Skeletal muscle satellite cell (primary cell): ENCODE data around the gene ZBTB7A.

ENCODE experiments used
- H3K27me3 ChIP-seq: 2 replicates; pipeline ENCODE4 v1.7.0; 2013; ENCODE audit warnings: low read length; ENCODE audit not compliant: control insufficient read depth, insufficient read depth
- H3K36me3 ChIP-seq: 2 replicates; pipeline ENCODE4 v1.7.0; 2013; ENCODE audit warnings: mild to moderate bottlenecking, control low read depth, low read length; ENCODE audit not compliant: insufficient read depth
- H3K4me1 ChIP-seq: 2 replicates; pipeline ENCODE4 v1.7.0; 2013; ENCODE audit warnings: low read length; ENCODE audit not compliant: control insufficient read depth, insufficient read depth
- H3K4me2 ChIP-seq: 2 replicates; pipeline ENCODE4 v1.7.0; 2013; ENCODE audit warnings: mild to moderate bottlenecking, low read length
- H3K4me3 ChIP-seq: 2 replicates; pipeline ENCODE4 v1.7.0; 2013; ENCODE audit warnings: low read length
- H3K9ac ChIP-seq: 2 replicates; pipeline ENCODE4 v1.7.0; 2013; ENCODE audit warnings: mild to moderate bottlenecking, low read depth, low read length, moderate library complexity
- H3K9me3 ChIP-seq: replicated peaks from 2 replicates; pipeline ENCODE4 v1.7.0; 2013; ENCODE audit warnings: mild to moderate bottlenecking, control low read depth, low read length

Gene ZBTB7A

DNA sequence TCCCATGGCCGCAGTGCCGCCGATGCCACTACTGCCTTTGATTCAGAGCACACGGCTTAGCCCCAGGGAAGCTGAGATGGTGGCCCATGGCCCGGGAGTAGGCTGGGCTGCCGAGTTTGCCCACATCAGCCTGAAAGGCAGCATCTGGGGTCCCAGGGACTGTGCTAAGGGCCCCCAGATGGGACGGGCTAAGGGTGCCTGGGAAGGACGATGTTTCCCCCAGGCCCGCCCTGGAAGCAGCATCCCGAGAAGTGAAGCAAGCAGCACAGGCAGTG lies 34.7 kb upstream of the ZBTB7A start:
- no peaks in the 10 kb centered on the region for H3K9me3 ChIP-seq
- H3K9ac ChIP-seq, result no peak overlapping the region
- H3K36me3 ChIP-seq, result peaks cover 72% of the 10 kb centered on the region
- peaks cover 47% of the 10 kb centered on the region for H3K4me1 ChIP-seq
- no peak overlapping the region for H3K4me3 ChIP-seq
- no peaks in the 10 kb centered on the region for H3K27me3 ChIP-seq
- no peak overlapping the region for H3K4me2 ChIP-seq

DNA sequence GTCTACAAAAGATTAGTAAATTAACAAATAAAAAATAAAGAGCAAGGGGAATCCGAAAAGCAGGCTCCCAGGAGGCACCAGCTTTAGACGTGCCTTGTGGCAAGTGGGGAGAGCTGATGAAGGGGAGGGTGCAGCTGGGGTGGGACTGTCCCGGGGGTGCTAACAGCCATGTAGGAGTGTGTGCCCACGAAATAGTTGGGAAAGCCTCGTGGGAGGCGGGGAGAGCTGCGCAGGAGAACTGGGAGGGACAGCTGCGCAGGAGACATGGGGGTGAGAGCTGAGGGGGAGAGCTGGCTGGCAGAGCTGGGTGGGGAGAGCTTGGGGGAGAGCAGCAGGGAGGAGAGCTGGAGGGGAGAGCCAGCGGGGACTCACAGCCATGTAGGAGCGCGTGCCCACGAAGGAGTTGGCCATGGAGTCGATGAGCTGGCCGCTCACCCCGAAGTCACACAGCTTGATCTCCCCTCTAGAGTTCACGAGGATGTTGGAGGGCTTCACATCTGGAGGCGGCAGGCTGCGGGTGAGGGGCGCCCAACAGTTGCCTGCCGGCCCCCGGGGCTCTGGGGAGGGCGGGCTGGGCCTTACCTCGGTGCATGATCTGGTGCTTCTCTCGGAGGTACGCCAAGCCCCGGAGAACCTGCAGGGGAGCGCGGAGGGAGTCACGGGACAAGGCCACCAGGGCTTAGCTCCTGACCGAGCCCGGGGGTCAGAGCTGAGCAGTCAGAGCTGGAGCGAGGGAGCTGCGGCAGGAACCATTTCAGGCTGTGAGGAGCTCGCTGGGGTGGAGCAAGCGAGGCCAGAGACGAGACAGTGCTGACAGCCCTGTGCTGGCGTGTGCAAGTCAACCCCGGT lies 34.2 kb upstream of the ZBTB7A start:
- H3K4me2 ChIP-seq, result no peak overlapping the region
- H3K36me3 ChIP-seq, result peaks cover 72% of the 10 kb centered on the region
- no peak overlapping the region for H3K4me3 ChIP-seq
- H3K9me3 ChIP-seq, result no peaks in the 10 kb centered on the region
- no peak overlapping the region for H3K9ac ChIP-seq
- peaks cover 47% of the 10 kb centered on the region for H3K4me1 ChIP-seq
- H3K27me3 ChIP-seq, result no peaks in the 10 kb centered on the region

- no peak overlapping the region for H3K4me2 ChIP-seq
- H3K4me1 ChIP-seq, result peaks cover 30% of the 10 kb centered on the region
- no peak overlapping the region for H3K4me3 ChIP-seq
- H3K36me3 ChIP-seq, result peaks cover 65% of the 10 kb centered on the region
- no peaks in the 10 kb centered on the region for H3K27me3 ChIP-seq
- no peak overlapping the region for H3K9ac ChIP-seq
- H3K9me3 ChIP-seq, result no peaks in the 10 kb centered on the region
Measured at GRCh38 chr19:4099041-4099764, 32.5 kb upstream of the ZBTB7A start.

- H3K9ac ChIP-seq, result no peak overlapping the region
- H3K36me3 ChIP-seq, result peaks cover 65% of the 10 kb centered on the region
- H3K4me3 ChIP-seq, result no peak overlapping the region
- H3K9me3 ChIP-seq, result no peaks in the 10 kb centered on the region
- no peaks in the 10 kb centered on the region for H3K27me3 ChIP-seq
- no peak overlapping the region for H3K4me2 ChIP-seq
- H3K4me1 ChIP-seq, result peaks cover 28% of the 10 kb centered on the region
Measured at GRCh38 chr19:4098493-4098892, 31.8 kb upstream of the ZBTB7A start.

- Histone ChIP-seq H3K9me3 (no peaks in the 10 kb centered on the region), H3K4me1 (peaks cover 22% of the 10 kb centered on the region), H3K4me3 (no peak overlapping the region), H3K27me3 (no peaks in the 10 kb centered on the region), H3K4me2 (peak overlapping the region; percentile 15), H3K36me3 (peaks cover 57% of the 10 kb centered on the region), H3K9ac (no peak overlapping the region)
Measured at GRCh38 chr19:4097501-4097900, 30.8 kb upstream of the ZBTB7A start.

DNA sequence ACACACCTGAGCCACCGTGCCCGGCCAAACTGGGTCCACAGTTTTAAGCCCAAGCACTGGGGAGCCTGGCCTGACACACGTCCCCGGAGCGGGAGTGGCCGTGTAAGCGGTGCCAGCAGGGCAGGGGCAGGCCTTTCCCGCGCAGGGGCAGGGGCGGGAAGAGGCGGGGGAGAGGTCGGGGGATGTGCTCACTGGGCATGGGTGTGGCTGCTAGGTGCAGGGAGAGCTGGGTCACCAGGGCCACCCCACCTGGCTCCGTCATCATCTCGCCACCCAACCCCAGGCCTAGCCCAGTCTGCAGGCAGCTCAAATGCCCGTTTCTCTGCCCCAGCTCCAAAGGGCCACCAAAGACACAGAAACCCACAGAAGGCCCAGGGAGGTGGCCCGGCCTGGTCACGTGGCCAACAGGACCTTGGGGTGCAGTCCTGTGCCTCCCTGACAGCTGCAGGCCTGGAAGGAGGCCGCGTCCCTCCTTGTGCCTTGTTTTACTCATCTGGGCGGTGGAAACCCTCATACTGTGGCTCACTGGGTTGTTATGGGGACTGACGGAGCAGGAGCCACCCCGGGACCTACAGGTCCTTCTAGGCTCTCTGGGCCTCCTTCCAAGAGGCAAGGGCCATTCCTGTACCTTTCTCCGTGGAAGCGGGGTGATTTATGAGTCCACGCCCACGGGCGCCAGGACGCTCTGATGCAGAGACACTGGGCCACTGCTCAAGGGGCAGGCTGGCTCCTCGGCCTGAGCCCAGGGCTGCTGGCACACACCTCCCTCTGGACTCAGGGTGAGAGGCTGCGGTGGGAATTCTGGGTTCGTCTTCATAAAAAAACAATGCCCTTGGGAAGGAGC lies 29.6 kb upstream of the ZBTB7A start:
- no peak overlapping the region for H3K9ac ChIP-seq
- no peaks in the 10 kb centered on the region for H3K27me3 ChIP-seq
- H3K36me3 ChIP-seq, result peaks cover 50% of the 10 kb centered on the region
- H3K4me1 ChIP-seq, result peaks cover 22% of the 10 kb centered on the region
- no peaks in the 10 kb centered on the region for H3K9me3 ChIP-seq
- H3K4me3 ChIP-seq, result no peak overlapping the region
- H3K4me2 ChIP-seq, result no peak overlapping the region

DNA sequence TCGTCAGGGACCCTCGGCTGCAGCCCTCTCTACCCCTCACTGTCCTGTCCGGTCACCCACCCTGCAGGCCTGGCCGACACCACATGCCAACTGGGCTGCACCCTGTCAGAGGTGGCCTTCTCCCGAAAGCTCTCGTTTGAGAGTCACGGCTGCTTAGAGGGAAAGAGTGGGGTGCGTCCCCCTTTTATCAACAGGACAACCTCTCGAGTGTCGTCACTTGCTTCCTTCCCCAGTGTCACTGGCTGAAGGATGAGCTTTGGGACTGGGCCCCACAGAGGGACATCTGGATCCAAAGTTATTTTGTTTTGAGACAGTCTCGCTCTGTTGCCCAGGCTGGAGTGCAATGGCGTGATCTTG lies 28.8 kb upstream of the ZBTB7A start:
- no peaks in the 10 kb centered on the region for H3K27me3 ChIP-seq
- H3K4me2 ChIP-seq, result no peak overlapping the region
- H3K4me3 ChIP-seq, result no peak overlapping the region
- peaks cover 49% of the 10 kb centered on the region for H3K36me3 ChIP-seq
- H3K9me3 ChIP-seq, result no peaks in the 10 kb centered on the region
- H3K4me1 ChIP-seq, result peaks cover 22% of the 10 kb centered on the region
- H3K9ac ChIP-seq, result no peak overlapping the region

DNA sequence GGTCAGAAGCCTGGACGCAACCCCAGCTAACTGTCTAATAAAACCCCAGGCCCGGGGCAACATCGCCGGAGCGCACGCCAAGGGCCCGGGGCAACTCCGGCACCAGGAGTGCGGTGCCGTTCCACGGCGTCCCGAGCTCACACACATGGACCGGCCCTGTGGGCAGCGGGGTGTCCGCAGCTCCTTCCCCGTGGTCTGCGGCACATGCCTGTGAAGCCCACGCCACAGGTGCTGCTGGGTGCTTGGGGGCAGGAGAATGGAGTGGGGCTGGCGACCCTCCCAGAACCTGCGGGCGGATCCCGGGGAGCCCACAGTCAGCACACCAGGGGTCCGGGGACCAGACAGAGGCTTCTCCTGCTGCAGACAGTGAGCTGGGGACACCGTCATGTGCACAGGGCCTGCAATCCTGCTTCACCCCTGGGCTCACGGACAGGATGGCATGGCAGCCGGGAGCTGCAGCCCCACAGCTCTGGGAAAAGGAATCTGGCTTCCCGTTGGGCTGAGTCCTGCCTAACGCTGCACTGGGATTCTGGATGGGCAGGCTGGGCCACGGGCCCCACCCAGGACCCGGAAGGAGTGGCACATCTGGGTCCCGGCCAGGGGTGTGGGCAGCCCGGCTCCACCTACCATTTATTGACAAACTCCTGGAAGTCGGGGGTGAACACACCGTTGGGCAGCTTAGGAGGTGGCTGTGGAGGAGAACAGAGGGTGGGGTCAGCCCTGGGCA lies 28.2 kb upstream of the ZBTB7A start:
- H3K36me3 ChIP-seq, result peaks cover 48% of the 10 kb centered on the region
- H3K9ac ChIP-seq, result no peak overlapping the region
- H3K4me1 ChIP-seq, result peaks cover 22% of the 10 kb centered on the region
- H3K27me3 ChIP-seq, result no peaks in the 10 kb centered on the region
- H3K4me2 ChIP-seq, result no peak overlapping the region
- H3K9me3 ChIP-seq, result no peaks in the 10 kb centered on the region
- H3K4me3 ChIP-seq, result no peak overlapping the region

DNA sequence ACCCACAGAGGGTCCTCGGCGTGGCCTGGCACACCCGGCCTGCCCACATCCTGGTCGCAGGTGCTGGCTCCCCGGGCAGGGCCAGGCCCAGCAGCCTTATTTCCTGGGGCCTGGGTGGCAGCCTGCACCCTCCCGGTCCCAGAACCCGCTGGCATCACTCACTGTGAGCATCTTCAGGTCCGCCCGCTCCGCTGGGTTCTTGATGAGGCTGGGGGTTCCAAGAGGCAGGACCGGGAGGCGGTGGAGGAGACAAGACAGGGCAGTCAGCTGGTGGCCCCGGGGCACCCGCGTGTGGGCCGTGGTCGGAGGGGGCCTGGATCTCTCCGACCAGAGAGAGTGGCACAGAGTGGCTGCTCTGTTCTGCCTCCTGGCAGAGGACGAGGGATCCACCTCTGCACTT lies 27.6 kb upstream of the ZBTB7A start:
- Histone ChIP-seq H3K4me1 (peaks cover 19% of the 10 kb centered on the region), H3K4me3 (no peak overlapping the region), H3K4me2 (no peak overlapping the region), H3K36me3 (peaks cover 50% of the 10 kb centered on the region), H3K9ac (no peak overlapping the region), H3K9me3 (no peaks in the 10 kb centered on the region), H3K27me3 (no peaks in the 10 kb centered on the region)

DNA sequence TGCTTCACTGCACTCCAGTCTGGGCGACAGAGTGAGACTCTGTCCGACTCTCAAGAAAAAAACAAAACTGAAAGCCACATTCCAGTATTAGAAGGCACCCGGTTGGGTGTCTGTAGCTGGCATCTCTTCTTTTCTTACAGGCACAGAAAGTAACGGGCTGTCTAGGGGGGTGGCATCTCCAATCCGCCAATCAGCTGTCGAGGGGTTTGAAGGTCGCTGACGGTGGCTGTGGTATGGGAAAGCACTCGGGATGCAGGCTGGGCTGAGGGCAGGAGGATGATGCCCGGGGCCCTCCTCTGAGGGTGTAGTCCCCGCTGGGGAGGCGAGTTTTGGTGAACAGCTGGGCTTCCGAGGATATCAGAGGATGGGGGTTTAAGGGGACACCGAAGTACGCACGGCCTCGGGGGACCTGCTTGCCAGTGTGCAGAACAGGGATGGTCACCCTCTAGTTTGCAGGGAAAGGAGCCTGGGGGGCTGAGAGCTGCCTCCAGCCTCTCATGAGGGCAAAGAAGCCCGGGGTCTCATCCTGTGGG lies 27.0 kb upstream of the ZBTB7A start:
- H3K27me3 ChIP-seq, result no peaks in the 10 kb centered on the region
- H3K4me2 ChIP-seq, result no peak overlapping the region
- H3K9me3 ChIP-seq, result no peaks in the 10 kb centered on the region
- H3K4me3 ChIP-seq, result no peak overlapping the region
- no peak overlapping the region for H3K9ac ChIP-seq
- peaks cover 13% of the 10 kb centered on the region for H3K4me1 ChIP-seq
- H3K36me3 ChIP-seq, result peaks cover 49% of the 10 kb centered on the region
